IPS DF 4.7 (cell line): ENCODE data around the gene ADAM19.

Experiments
- DNase-seq: peaks from one replicate; pipeline ENCODE4 v3.0.0-alpha.2; 2013; ENCODE audit warnings: low spot score; ENCODE audit errors: extremely low read depth

The ADAM19 gene

GRCh38 chr5:157563929-157564716 is 11.5 kb downstream of the ADAM19 start:
- no peak for DNase-seq

- no peak for DNase-seq
Observed at GRCh38 chr5:157563373-157563928, 12.1 kb downstream of the ADAM19 start.

GRCh38 chr5:157562111-157562581 is 13.4 kb downstream of the ADAM19 start:
- no peak for DNase-seq

GRCh38 chr5:157561110-157561509 is 14.5 kb downstream of the ADAM19 start:
- no peak for DNase-seq

- no peak for DNase-seq
Observed at GRCh38 chr5:157559301-157559700, 16.3 kb downstream of the ADAM19 start.

GRCh38 chr5:157558681-157559080 is 16.9 kb downstream of the ADAM19 start:
- no peak for DNase-seq

- no peak for DNase-seq
Observed at GRCh38 chr5:157558041-157558595, 17.5 kb downstream of the ADAM19 start.

- DNase-seq, result no peak
Observed at GRCh38 chr5:157556615-157557418, 18.8 kb downstream of the ADAM19 start.

GRCh38 chr5:157555037-157555640 is 20.4 kb downstream of the ADAM19 start:
- DNase-seq, result no peak

GRCh38 chr5:157554179-157555036 is 21.2 kb downstream of the ADAM19 start:
- DNase-seq, result no peak

- no peak for DNase-seq
Observed at GRCh38 chr5:157552650-157553049, 22.9 kb downstream of the ADAM19 start.

GRCh38 chr5:157550663-157551062 is 24.9 kb downstream of the ADAM19 start:
- no peak for DNase-seq

- DNase-seq, result no peak
Observed at GRCh38 chr5:157549954-157550549, 25.5 kb downstream of the ADAM19 start.

GRCh38 chr5:157549283-157549629 is 26.3 kb downstream of the ADAM19 start:
- no peak for DNase-seq

- DNase-seq, result no peak
Observed at GRCh38 chr5:157548513-157549282, 26.9 kb downstream of the ADAM19 start.

- no peak for DNase-seq
Observed at GRCh38 chr5:157547941-157548512, 27.5 kb downstream of the ADAM19 start.

- DNase-seq, result no peak
Observed at GRCh38 chr5:157546456-157547100, 29.0 kb downstream of the ADAM19 start.

GRCh38 chr5:157545610-157546310 is 29.8 kb downstream of the ADAM19 start:
- DNase-seq, result no peak
